ENCODE data around the gene CLCN4.

CLCN4 gene

GRCh38 chrX:10240918-10241317 lies 84.1 kb downstream of the CLCN4 start:
- no peak for DNase-seq (ENCODE audit: low read depth, low spot score)

GRCh38 chrX:10242026-10242425 lies 85.3 kb downstream of the CLCN4 start:
- DNase-seq (ENCODE audit: low read depth, low spot score) = no peak

GRCh38 chrX:10243106-10243505 lies 86.3 kb downstream of the CLCN4 start:
- DNase-seq (ENCODE audit: low read depth, low spot score) = no peak

GRCh38 chrX:10244915-10245622 lies 88.3 kb downstream of the CLCN4 start:
- DNase-seq (ENCODE audit: low read depth, low spot score) = no peak

- DNase-seq (ENCODE audit: low read depth, low spot score) = no peak
Measured at GRCh38 chrX:10245886-10246285, 89.1 kb downstream of the CLCN4 start.

- no peak for DNase-seq (ENCODE audit: low read depth, low spot score)
Measured at GRCh38 chrX:10246297-10246696, 89.5 kb downstream of the CLCN4 start.

- DNase-seq (ENCODE audit: low read depth, low spot score) = no peak
Measured at GRCh38 chrX:10246846-10247245, 90.1 kb downstream of the CLCN4 start.

- DNase-seq (ENCODE audit: low read depth, low spot score) = no peak
Measured at GRCh38 chrX:10254739-10255138, 98.0 kb downstream of the CLCN4 start.

GRCh38 chrX:10259716-10260115 lies 102.9 kb downstream of the CLCN4 start:
- DNase-seq (ENCODE audit: low read depth, low spot score) = no peak

- no peak for DNase-seq (ENCODE audit: low read depth, low spot score)
Measured at GRCh38 chrX:10265775-10266174, 109.0 kb downstream of the CLCN4 start.

- no peak for DNase-seq (ENCODE audit: low read depth, low spot score)
Measured at GRCh38 chrX:10278716-10279115, 121.9 kb downstream of the CLCN4 start.

GRCh38 chrX:10280071-10280470 lies 123.3 kb downstream of the CLCN4 start:
- DNase-seq (ENCODE audit: low read depth, low spot score) = no peak

GRCh38 chrX:10282490-10282889 lies 125.7 kb downstream of the CLCN4 start:
- no peak for DNase-seq (ENCODE audit: low read depth, low spot score)

GRCh38 chrX:10286195-10286594 lies 129.4 kb downstream of the CLCN4 start:
- no peak for DNase-seq (ENCODE audit: low read depth, low spot score)
